OCI-LY1 (cell line): Measurements from ENCODE around the gene MYBPHL.

Source experiments
- CTCF ChIP-seq: fragments of 200-600 bp; sonication (generic), shearing (Covaris generic); IDR thresholded peaks from 2 replicates; pipeline ENCODE4 v1.5.1; 2017; ENCODE audit warnings: mild to moderate bottlenecking, antibody characterized with exemption, low read length, moderate library complexity, mixed read lengths
- EZH2 ChIP-seq: fragments of 200-600 bp; sonication (generic), shearing (Covaris generic); IDR thresholded peaks from 2 replicates; pipeline ENCODE4 v1.8.0; 2017; ENCODE audit warnings: borderline replicate concordance, mixed run types, mild to moderate bottlenecking, antibody characterized with exemption, low read length, moderate library complexity, mixed read lengths

GRCh38 chr1:109277434-109278204 is 29.2 kb downstream of the MYBPHL start:
- peak; percentile 91 for TF ChIP-seq CTCF
- TF ChIP-seq EZH2 = no peak
